Stomach smooth muscle (tissue), 2 donors: ENCODE measurements around the gene MORF4L2.
A peak's percentile ranks its signal among the peaks of the same experiment; 100 is the strongest.

ENCODE experiments used
- H3K27ac ChIP-seq: one replicate; pipeline ENCODE4 v1.7.0; 2013; ENCODE audit warnings: mild to moderate bottlenecking, low read length, inconsistent platforms
- H3K27me3 ChIP-seq, 2 donors: one replicate each; pipeline ENCODE4 v1.7.0; 2013; ENCODE audit warnings: low read length in 2 of 2; ENCODE audit not compliant: insufficient read depth in 2 of 2, control insufficient read depth in 1 of 2
- H3K36me3 ChIP-seq, 2 donors: one replicate each; pipeline ENCODE4 v1.7.0; 2013; ENCODE audit warnings: low read length in 2 of 2; ENCODE audit not compliant: control insufficient read depth in 2 of 2, insufficient read depth in 2 of 2
- H3K4me1 ChIP-seq: one replicate; pipeline ENCODE4 v1.7.0; 2013; ENCODE audit warnings: low read length; ENCODE audit not compliant: control insufficient read depth, insufficient read depth
- H3K4me3 ChIP-seq, 2 donors: one replicate each; pipeline ENCODE4 v1.7.0; 2013; ENCODE audit warnings: low read length in 2 of 2
- H3K9ac ChIP-seq, 2 donors: one replicate each; pipeline ENCODE4 v1.7.0; 2013; ENCODE audit warnings: low read length in 2 of 2, mild to moderate bottlenecking in 1 of 2
- H3K9me3 ChIP-seq, 2 donors: one replicate each; pipeline ENCODE4 v1.7.0; 2013; ENCODE audit warnings: low read length in 2 of 2; ENCODE audit not compliant: control insufficient read depth in 2 of 2
- donor health status: healthy.
- donor health status: Pancreatic carcinoma.

MORF4L2 gene

GRCh38 chrX:103630171-103630511, 56.4 kb downstream of the MORF4L2 start:
- Histone ChIP-seq H3K27me3 (peaks cover 0 to 9% of the 10 kb centered on the region in 2 donors), H3K36me3 (peaks cover 0 to 2% of the 10 kb centered on the region in 2 donors), H3K4me3 (peak overlapping the region; percentile 78 to 87), H3K27ac (peak overlapping the region; percentile 91), H3K9ac (peak overlapping the region; percentile 92 to 95), H3K4me1 (peaks cover 8% of the 10 kb centered on the region), H3K9me3 (no peaks in the 10 kb centered on the region)

- Histone ChIP-seq H3K4me3 (peak overlapping the region; percentile 78 to 87), H3K27ac (peak overlapping the region; percentile 91), H3K9me3 (no peaks in the 10 kb centered on the region), H3K27me3 (peaks cover 0 to 9% of the 10 kb centered on the region in 2 donors), H3K4me1 (peaks cover 10% of the 10 kb centered on the region), H3K36me3 (peaks cover 0 to 2% of the 10 kb centered on the region in 2 donors), H3K9ac (peak overlapping the region; percentile 92 to 95)
Observed at GRCh38 chrX:103629318-103630170, 57.0 kb downstream of the MORF4L2 start.

GRCh38 chrX:103628386-103629317, 57.8 kb downstream of the MORF4L2 start, which contains the start of gene TCEAL1:
Gene TCEAL1, plus strand, starts transcription at chrX:103628975. Its CDS starts 942 bp downstream, at chrX:103629917.
- H3K36me3 ChIP-seq = peaks cover 0 to 2% of the 10 kb centered on the region in 2 donors
- peak within 1 kb of the TSS; percentile 78 to 87 for H3K4me3 ChIP-seq
- peaks cover 0 to 9% of the 10 kb centered on the region in 2 donors for H3K27me3 ChIP-seq
- H3K27ac ChIP-seq = peak within 1 kb of the TSS; percentile 91
- H3K4me1 ChIP-seq = peaks cover 15% of the 10 kb centered on the region
- H3K9ac ChIP-seq = peak within 1 kb of the TSS; percentile 92 to 95
- H3K9me3 ChIP-seq = no peaks in the 10 kb centered on the region

- H3K36me3 ChIP-seq = peaks cover 0 to 2% of the 10 kb centered on the region in 2 donors
- H3K27me3 ChIP-seq = peaks cover 0 to 9% of the 10 kb centered on the region in 2 donors
- peaks cover 15% of the 10 kb centered on the region for H3K4me1 ChIP-seq
- no peak overlapping the region for H3K9ac ChIP-seq
- no peak overlapping the region for H3K4me3 ChIP-seq
- H3K9me3 ChIP-seq = no peaks in the 10 kb centered on the region
- no peak overlapping the region for H3K27ac ChIP-seq
Observed at GRCh38 chrX:103626855-103627254, 59.6 kb downstream of the MORF4L2 start.
